PC-9 (cell line): ENCODE measurements around the gene ZFP36L1. TPM values are rescaled to one million over a fixed set of nuclear protein-coding genes. Genes with fewer than 3 reads are reported as not detected.
A peak's percentile ranks its signal among the peaks of the same experiment; 100 is the strongest.

Source experiments
- BruUV-seq: library from RNA; stranded (reverse); fragments of 400-500 nt; replicated peaks from 2 replicates; lab custom pipeline; 2021; lab: Mats Ljungman, UMichigan
- CTCF ChIA-PET: fragments of 300-600 bp; sonication (Branson Sonifier 250); formaldehyde crosslinking; loops from one replicate; lab custom pipeline; 2022; ENCODE audit warnings: antibody characterized with exemption; lab: Charles Lee
- POLR2A ChIA-PET: fragments of 300-600 bp; sonication (Branson Sonifier 250); formaldehyde crosslinking; loops from one replicate; lab custom pipeline; 2022; ENCODE audit warnings: antibody characterized with exemption; ENCODE audit not compliant: unreplicated experiment; lab: Charles Lee
- DNase-seq, 2 experiments: peaks; one replicate each; pipeline versions ENCODE4 v3.0.0 to v3.0.0-alpha.2; 2015 to 2022; ENCODE audit warnings: mixed read lengths in 1 of 2
- H2AFZ ChIP-seq: fragments of 200-600 bp; sonication (generic); 2 replicates; pipeline ENCODE4 v1.8.1; 2017; ENCODE audit warnings: antibody characterized with exemption
- H3F3A ChIP-seq: fragments of 200-600 bp; sonication (generic); 2 replicates; pipeline ENCODE4 v1.8.1; 2017; ENCODE audit warnings: antibody characterized with exemption, mild to moderate bottlenecking, low read depth; ENCODE audit not compliant: insufficient read depth
- H3K27ac ChIP-seq: fragments of 200-600 bp; sonication (generic); 2 replicates; pipeline ENCODE4 v1.6.1; 2016; ENCODE audit warnings: mixed run types
- H3K27me3 ChIP-seq: fragments of 200-600 bp; sonication (generic); 2 replicates; pipeline ENCODE4 v1.6.1; 2016; ENCODE audit warnings: low read depth, mixed run types; ENCODE audit not compliant: insufficient read depth
- H3K36me3 ChIP-seq: fragments of 200-600 bp; sonication (generic); 2 replicates; pipeline ENCODE4 v1.6.1; 2016; ENCODE audit warnings: low read depth, mixed run types
- H3K4me1 ChIP-seq: fragments of 200-600 bp; sonication (generic); replicated peaks from 2 replicates; pipeline ENCODE4 v1.6.1; 2016; ENCODE audit warnings: mixed run types; ENCODE audit not compliant: insufficient read depth
- H3K4me2 ChIP-seq: fragments of 200-600 bp; sonication (generic); 2 replicates; pipeline ENCODE4 v1.6.1; 2017; ENCODE audit warnings: mixed run types
- H3K4me3 ChIP-seq: fragments of 200-600 bp; sonication (generic); 2 replicates; pipeline ENCODE4 v1.6.1; 2016; ENCODE audit warnings: mixed run types
- H3K79me2 ChIP-seq: fragments of 200-600 bp; sonication (generic); 2 replicates; pipeline ENCODE4 v1.6.1; 2017; ENCODE audit warnings: low read depth, mixed run types
- H3K9me2 ChIP-seq: fragments of 200-600 bp; sonication (generic); 2 replicates; pipeline ENCODE4 v1.8.1; 2017; ENCODE audit warnings: mild to moderate bottlenecking; ENCODE audit not compliant: insufficient read depth
- H3K9me3 ChIP-seq: fragments of 200-600 bp; sonication (generic); 2 replicates; pipeline ENCODE4 v1.8.1; 2016; ENCODE audit warnings: low read depth; ENCODE audit not compliant: insufficient read depth
- H4K20me1 ChIP-seq: fragments of 200-600 bp; sonication (generic); 2 replicates; pipeline ENCODE4 v1.8.1; 2017; ENCODE audit not compliant: insufficient read depth
- CTCF ChIP-seq: fragments of 200-600 bp; sonication (generic); conservative IDR thresholded peaks from 2 replicates; pipeline ENCODE4 v1.6.1; 2017; ENCODE audit warnings: mixed run types, antibody characterized with exemption, mild to moderate bottlenecking, moderate library complexity
- EZH2 ChIP-seq: fragments of 200-600 bp; sonication (generic); IDR thresholded peaks from 2 replicates; pipeline ENCODE4 v1.8.0; 2017; ENCODE audit warnings: antibody characterized with exemption, low read depth
- intact Hi-C: fragments of 100-400 bp; cut with micrococcal nuclease; formaldehyde crosslinking; loops from one replicate; pipeline ENCODE4 v1.10.0; 2022; ENCODE audit not compliant: unreplicated experiment
- total RNA-seq: library from RNA; stranded (reverse); gene quantifications from 2 replicates; pipeline ENCODE4 v1.2.3, GENCODE V29; 2021

Gene ZFP36L1
- total RNA-seq, 1 experiment from 2014 or later = 179 TPM

- no peak for TF ChIP-seq EZH2
- TF ChIP-seq CTCF = no peak
- Histone ChIP-seq H3K27me3 (no peaks in the 10 kb centered on the region), H3K79me2 (peaks cover 86% of the 10 kb centered on the region), H3K4me1 (peaks cover 25% of the 10 kb centered on the region), H3K36me3 (peaks cover 41% of the 10 kb centered on the region), H3K27ac (peak overlapping the region; percentile 98), H3K9me3 (no peaks in the 10 kb centered on the region), H2AFZ (no peak overlapping the region), H3K4me2 (peak overlapping the region; percentile 100), H4K20me1 (peaks cover 32% of the 10 kb centered on the region), H3K4me3 (peak overlapping the region; percentile 95), H3F3A (peaks cover 78% of the 10 kb centered on the region), H3K9me2 (no peaks in the 10 kb centered on the region)
- TSS peak; percentile 22 for BruUV-seq
- ChIA-PET CTCF (interaction anchor here (0.7 kb wide), 1 partner anchor 436 kb away, joined by 4 read pairs; no protein-coding TSS in a partner anchor), POLR2A (interaction anchor here (0.5 to 2.5 kb wide), 15 partner anchors 16 to 1818 kb away, joined by 3 to 26 read pairs (median 7); no protein-coding TSS in a partner anchor)
- no peak for DNase-seq
- intact Hi-C loops = loop anchor here (2.0 to 5.0 kb wide), 4 partner anchors 266 to 652 kb away; no protein-coding TSS in a partner anchor
These were observed 239 bp downstream of the ZFP36L1 start for GRCh38 chr14:68792678-68792978.

GRCh38 chr14:68791902-68792677, 777 bp downstream of the ZFP36L1 start:
- H3K79me2 ChIP-seq = peaks cover 91% of the 10 kb centered on the region
- peaks cover 46% of the 10 kb centered on the region for H3K36me3 ChIP-seq
- H3K27ac ChIP-seq = peak overlapping the region; percentile 98
- H3K9me2 ChIP-seq = no peaks in the 10 kb centered on the region
- intact Hi-C loops = loop anchor here (2.0 to 5.0 kb wide), 4 partner anchors 265 to 651 kb away; no protein-coding TSS in a partner anchor
- H3F3A ChIP-seq = peaks cover 80% of the 10 kb centered on the region
- peak overlapping the region; percentile 100 for H3K4me2 ChIP-seq
- no peaks in the 10 kb centered on the region for H3K9me3 ChIP-seq
- H3K4me1 ChIP-seq = peaks cover 26% of the 10 kb centered on the region
- CTCF ChIA-PET = interaction anchor here (0.7 kb wide), 1 partner anchor 435 kb away, joined by 4 read pairs; no protein-coding TSS in a partner anchor
- peak overlapping the region; percentile 95 for H3K4me3 ChIP-seq
- H4K20me1 ChIP-seq = peaks cover 32% of the 10 kb centered on the region
- no peak overlapping the region for H2AFZ ChIP-seq
- POLR2A ChIA-PET = interaction anchor here (0.6 to 2.5 kb wide), 9 partner anchors 27 to 1818 kb away, joined by 4 to 23 read pairs (median 11); no protein-coding TSS in a partner anchor
- DNase-seq = peak; percentile 22 to 56
- BruUV-seq = no TSS peak
- no peaks in the 10 kb centered on the region for H3K27me3 ChIP-seq
- TF ChIP-seq CTCF = 0 out of 2 replicates have a peak, but pooled peaks have one; percentile 12
- TF ChIP-seq EZH2 = no peak

GRCh38 chr14:68791078-68791901, 1.6 kb downstream of the ZFP36L1 start:
- ChIA-PET CTCF (interaction anchor here (0.6 kb wide), 1 partner anchor 13 kb away, joined by 5 read pairs; no protein-coding TSS in a partner anchor), POLR2A (interaction anchor here (0.6 to 2.5 kb wide), 2 partner anchors 215 to 268 kb away, joined by 3 to 14 read pairs; no protein-coding TSS in a partner anchor)
- no peak for TF ChIP-seq EZH2
- no peak for DNase-seq
- Histone ChIP-seq H3F3A (peaks cover 82% of the 10 kb centered on the region), H3K27me3 (no peaks in the 10 kb centered on the region), H3K27ac (peak overlapping the region; percentile 98), H3K4me3 (peak overlapping the region; percentile 95), H2AFZ (no peak overlapping the region), H4K20me1 (peaks cover 32% of the 10 kb centered on the region), H3K4me2 (peak overlapping the region; percentile 100), H3K36me3 (peaks cover 49% of the 10 kb centered on the region), H3K4me1 (peaks cover 26% of the 10 kb centered on the region), H3K9me3 (no peaks in the 10 kb centered on the region), H3K79me2 (peaks cover 88% of the 10 kb centered on the region), H3K9me2 (no peaks in the 10 kb centered on the region)
- intact Hi-C loops = loop anchor here (5.0 kb wide), 1 partner anchor 279 kb away; no protein-coding TSS in a partner anchor
- no TSS peak for BruUV-seq
